ENCODE data around the gene GABRD. TPM values are rescaled to one million over a fixed set of nuclear protein-coding genes. Genes with fewer than 3 reads are reported as not detected.

The GABRD gene
- total RNA-seq, 1 experiment from 2014 or later, result not detected

- DNase-seq (ENCODE audit: low read depth), result no peak
Observed at GRCh38 chr1:1985375-1986050, 33.6 kb upstream of the GABRD start.

- DNase-seq (ENCODE audit: low read depth), result no peak
Observed at GRCh38 chr1:1986451-1987141, 32.5 kb upstream of the GABRD start.

- DNase-seq (ENCODE audit: low read depth), result no peak
Observed at GRCh38 chr1:1987142-1987510, 32.0 kb upstream of the GABRD start.

- DNase-seq (ENCODE audit: low read depth), result no peak
Observed at GRCh38 chr1:1988061-1988945, 30.8 kb upstream of the GABRD start.

GRCh38 chr1:1989102-1989542, 30.0 kb upstream of the GABRD start:
- DNase-seq (ENCODE audit: low read depth), result peak; percentile 4

- no peak for DNase-seq (ENCODE audit: low read depth)
Observed at GRCh38 chr1:1989789-1990188, 29.4 kb upstream of the GABRD start.

GRCh38 chr1:1990222-1990621, 28.9 kb upstream of the GABRD start:
- no peak for DNase-seq (ENCODE audit: low read depth)

GRCh38 chr1:1994536-1994935, 24.6 kb upstream of the GABRD start:
- no peak for DNase-seq (ENCODE audit: low read depth)

GRCh38 chr1:1996207-1996651, 22.9 kb upstream of the GABRD start:
- DNase-seq (ENCODE audit: low read depth), result no peak

GRCh38 chr1:1997576-1997975, 21.6 kb upstream of the GABRD start:
- DNase-seq (ENCODE audit: low read depth), result no peak

- no peak for DNase-seq (ENCODE audit: low read depth)
Observed at GRCh38 chr1:2000432-2000831, 18.7 kb upstream of the GABRD start.

GRCh38 chr1:2000850-2001249, 18.3 kb upstream of the GABRD start:
- DNase-seq (ENCODE audit: low read depth), result no peak

GRCh38 chr1:2001773-2002411, 17.3 kb upstream of the GABRD start:
- no peak for DNase-seq (ENCODE audit: low read depth)

GRCh38 chr1:2003541-2004131, 15.5 kb upstream of the GABRD start, which contains the start of gene CFAP74:
CFAP74 (minus strand) TSS chr1:2003786; CDS start chr1:1990956, 12,830 bp downstream.
- DNase-seq (ENCODE audit: low read depth), result peak; percentile 3

GRCh38 chr1:2004856-2005255, 14.3 kb upstream of the GABRD start:
- DNase-seq (ENCODE audit: low read depth), result no peak

- no peak for DNase-seq (ENCODE audit: low read depth)
Observed at GRCh38 chr1:2009101-2010053, 9.8 kb upstream of the GABRD start.

GRCh38 chr1:2014181-2014580, 5.0 kb upstream of the GABRD start:
- no peak for DNase-seq (ENCODE audit: low read depth)

GRCh38 chr1:2014741-2015735, 4.1 kb upstream of the GABRD start:
- no peak for DNase-seq (ENCODE audit: low read depth)

GRCh38 chr1:2016123-2016522, 3.0 kb upstream of the GABRD start:
- DNase-seq (ENCODE audit: low read depth), result no peak
